Measurements from ENCODE around the gene TBL1X.
"Not testable (repeated sequence)": the region's sequence is repeated elsewhere in the genome, so short reads cannot be mapped to it uniquely, and the experiment has no call there.

The TBL1X gene

GRCh38 chrX:9765737-9766097, 300.9 kb downstream of the TBL1X start, which contains the start of gene GPR143:
Gene GPR143 (minus strand): TSS chrX:9765847. CDS start chrX:9765817, 30 bp downstream.
- no peak for DNase-seq (ENCODE audit: low spot score)

- DNase-seq (ENCODE audit: low spot score) = no peak
These were observed 302.5 kb downstream of the TBL1X start for GRCh38 chrX:9767375-9767774.

GRCh38 chrX:9768321-9768839, 303.5 kb downstream of the TBL1X start:
- not testable (repeated sequence) for DNase-seq (ENCODE audit: low spot score)

- no peak for DNase-seq (ENCODE audit: low spot score)
These were observed 305.5 kb downstream of the TBL1X start for GRCh38 chrX:9770319-9770718.

GRCh38 chrX:9772943-9773342, 308.1 kb downstream of the TBL1X start:
- DNase-seq (ENCODE audit: low spot score) = no peak

GRCh38 chrX:9775930-9776329, 311.1 kb downstream of the TBL1X start:
- DNase-seq (ENCODE audit: low spot score) = no peak

GRCh38 chrX:9781941-9782340, 317.1 kb downstream of the TBL1X start:
- DNase-seq (ENCODE audit: low spot score) = no peak

GRCh38 chrX:9784332-9784731, 319.5 kb downstream of the TBL1X start:
- DNase-seq (ENCODE audit: low spot score) = no peak

GRCh38 chrX:9785254-9785943, 320.5 kb downstream of the TBL1X start:
- DNase-seq (ENCODE audit: low spot score) = no peak

GRCh38 chrX:9785944-9786797, 321.3 kb downstream of the TBL1X start, which contains the start of gene SHROOM2:
Gene SHROOM2 (plus strand): TSS chrX:9786429. CDS start chrX:9786546, 117 bp downstream.
- no peak for DNase-seq (ENCODE audit: low spot score)

- no peak for DNase-seq (ENCODE audit: low spot score)
These were observed 322.2 kb downstream of the TBL1X start for GRCh38 chrX:9786798-9787635.

GRCh38 chrX:9788911-9789310, 324.1 kb downstream of the TBL1X start:
- DNase-seq (ENCODE audit: low spot score) = no peak

- no peak for DNase-seq (ENCODE audit: low spot score)
These were observed 324.7 kb downstream of the TBL1X start for GRCh38 chrX:9789555-9789954.
